Activated CD4-positive, alpha-beta T cell treated with anti-CD3 and anti-CD28 coated beads, Interleukin-2, Interleukin-6, amounts not matched to agents 100 ng/mL and 50 ng/mL, durations not matched to agents 16 hours and 8 hours (primary cell): Measurements from ENCODE around the gene EXOC3L2.
"Not testable (repeated sequence)": the region's sequence is repeated elsewhere in the genome, so short reads cannot be mapped to it uniquely, and the experiment has no call there.

ENCODE experiments used
- DNase-seq: peaks from one replicate; pipeline ENCODE4 v3.0.0-alpha.2; 2020

The EXOC3L2 gene

GRCh38 chr19:45245334-45245787, at the start of gene EXOC3L2:
Gene EXOC3L2 (minus strand): TSS chr19:45245407. CDS start chr19:45239045, 6,362 bp downstream.
- no peak for DNase-seq

DNA sequence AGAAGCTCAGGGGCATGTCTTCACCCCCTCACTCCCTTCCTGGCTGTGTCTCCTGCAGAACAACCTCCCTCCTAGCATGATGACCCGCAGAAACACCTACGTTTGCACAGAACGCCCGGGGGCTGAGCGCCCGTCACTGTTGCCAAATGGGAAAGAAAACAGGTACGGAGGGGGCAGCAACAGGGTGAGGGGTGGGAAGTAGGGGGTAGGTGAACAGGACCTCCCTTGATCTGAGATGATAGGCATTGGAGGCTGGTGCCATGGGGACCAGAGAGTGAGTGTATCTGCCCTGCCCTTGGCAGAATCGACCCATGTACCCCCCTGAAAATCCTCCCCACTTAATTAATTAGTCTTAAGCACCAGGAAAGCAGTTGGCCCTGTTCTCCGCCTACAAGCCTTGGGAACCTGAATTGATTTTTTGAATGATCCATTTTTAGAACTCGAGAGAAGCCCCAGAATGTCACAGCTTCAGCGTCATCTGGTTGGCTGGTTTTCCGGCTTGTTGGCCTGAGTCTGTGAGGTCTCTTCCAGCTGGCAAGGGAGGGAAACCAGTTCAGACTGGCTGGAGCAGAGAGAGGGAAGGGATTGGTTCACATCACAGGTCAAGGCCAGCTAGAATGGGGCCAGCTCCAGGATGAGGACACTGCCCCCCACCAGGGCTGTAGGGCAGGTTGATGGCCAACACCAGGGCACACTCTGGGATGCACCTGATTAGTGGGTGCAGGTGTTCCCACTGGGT, 49.3 kb upstream of the EXOC3L2 start:
- no peak for DNase-seq

DNA sequence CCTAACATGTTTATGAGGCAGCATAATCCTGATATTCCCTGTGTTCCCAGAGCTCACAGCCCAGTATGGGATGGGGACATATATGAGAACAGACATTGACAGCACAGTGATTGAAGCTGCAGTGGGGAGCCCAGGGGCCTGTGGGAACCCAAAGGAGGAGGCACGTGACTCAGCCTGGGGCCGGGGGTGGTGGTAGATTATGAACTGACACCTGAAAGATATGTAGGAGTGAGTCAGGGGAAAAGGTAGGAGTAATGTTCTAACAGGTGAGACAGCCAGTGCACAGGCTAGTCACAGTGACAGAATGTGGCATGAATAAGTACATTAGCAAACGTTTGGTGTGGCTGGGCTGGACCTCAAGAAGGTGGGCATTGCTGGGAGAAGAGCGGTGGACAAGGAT, 48.5 kb upstream of the EXOC3L2 start:
- DNase-seq, result no peak

- no peak for DNase-seq
These were observed 46.6 kb upstream of the EXOC3L2 start for GRCh38 chr19:45291834-45292233.

DNA sequence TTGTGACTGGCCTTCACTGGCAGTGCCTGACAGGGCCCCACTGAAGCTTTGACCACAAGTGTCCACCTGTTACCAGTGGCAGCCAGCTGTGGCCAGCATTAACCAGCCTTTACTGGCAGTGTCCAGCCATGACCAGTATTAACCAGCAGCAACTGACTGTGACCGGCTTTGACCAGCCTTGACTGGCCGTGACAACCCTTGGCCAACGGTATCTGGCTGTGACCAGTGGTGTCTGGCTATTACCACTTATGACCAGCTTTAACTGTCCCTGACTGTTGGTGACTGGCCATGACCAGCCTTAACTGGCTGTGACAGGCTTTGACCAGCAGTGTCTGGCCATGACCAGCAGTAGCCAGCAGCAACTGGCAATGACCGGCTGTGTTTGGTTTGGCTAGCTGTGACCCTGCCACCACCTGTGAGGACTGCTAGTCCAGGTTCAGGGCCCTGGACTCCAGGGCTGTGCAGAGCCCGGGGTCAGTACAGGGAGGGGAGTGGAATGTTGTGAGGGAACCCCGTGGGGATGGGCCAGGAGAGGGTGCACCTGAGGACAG, 45.2 kb upstream of the EXOC3L2 start:
- DNase-seq, result no peak

GRCh38 chr19:45283443-45284033, 38.3 kb upstream of the EXOC3L2 start:
- DNase-seq, result no peak

DNA sequence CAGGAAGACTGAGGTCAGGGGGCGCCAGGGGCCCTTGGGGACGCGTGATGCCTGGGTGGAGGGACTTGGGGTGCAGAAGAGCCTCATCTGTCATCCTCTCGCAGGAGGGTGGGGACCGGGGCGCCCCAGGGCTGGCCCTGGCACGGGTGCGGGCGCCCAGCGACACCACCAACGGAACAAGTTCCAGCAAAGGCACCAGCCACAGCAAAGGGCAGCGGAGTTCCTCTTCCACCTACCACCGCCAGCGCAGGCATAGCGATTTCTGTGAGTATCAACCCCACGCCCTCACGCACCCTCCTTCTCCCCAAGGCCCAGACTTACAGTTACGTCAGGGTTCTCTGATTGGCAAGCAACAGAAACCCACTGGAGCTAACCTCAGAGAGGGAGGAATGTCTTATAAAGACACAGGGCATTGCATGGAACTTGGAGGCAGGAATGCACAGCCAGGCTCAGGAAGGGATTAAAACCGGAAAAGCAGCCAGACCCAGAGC, 35.3 kb upstream of the EXOC3L2 start:
- no peak for DNase-seq

GRCh38 chr19:45279587-45280192, 34.5 kb upstream of the EXOC3L2 start:
- DNase-seq, result no peak

GRCh38 chr19:45278087-45278486, 32.9 kb upstream of the EXOC3L2 start:
- no peak for DNase-seq

GRCh38 chr19:45276284-45276687, 31.1 kb upstream of the EXOC3L2 start:
- DNase-seq, result no peak

- no peak for DNase-seq
These were observed 30.3 kb upstream of the EXOC3L2 start for GRCh38 chr19:45275370-45275971.

- no peak for DNase-seq
These were observed 28.3 kb upstream of the EXOC3L2 start for GRCh38 chr19:45273521-45273855.

- no peak for DNase-seq
These were observed 26.5 kb upstream of the EXOC3L2 start for GRCh38 chr19:45271735-45272108.

DNA sequence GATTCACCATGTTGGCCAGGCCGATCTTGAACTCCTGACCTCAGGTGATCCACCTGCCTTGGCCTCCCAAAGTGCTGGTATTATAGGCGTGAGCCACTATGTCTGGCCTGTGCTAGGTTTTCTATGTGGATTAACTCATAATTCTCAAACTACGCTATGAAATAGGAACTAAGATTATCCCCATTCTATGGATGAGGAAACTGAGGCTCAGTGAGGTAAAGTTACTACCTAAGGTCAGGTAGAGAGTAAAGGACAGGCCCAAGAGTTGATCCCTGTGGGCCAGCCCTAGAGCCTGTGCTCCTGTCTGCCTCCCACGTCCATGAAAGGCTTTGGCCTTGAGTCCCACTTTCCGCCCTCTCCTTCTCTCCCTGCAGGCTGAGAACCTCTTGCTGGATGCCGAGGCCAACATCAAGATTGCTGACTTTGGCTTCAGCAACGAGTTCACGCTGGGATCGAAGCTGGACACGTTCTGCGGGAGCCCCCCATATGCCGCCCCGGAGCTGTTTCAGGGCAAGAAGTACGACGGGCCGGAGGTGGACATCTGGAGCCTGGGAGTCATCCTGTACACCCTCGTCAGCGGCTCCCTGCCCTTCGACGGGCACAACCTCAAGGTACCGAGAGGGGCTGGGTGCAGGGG, 26.0 kb upstream of the EXOC3L2 start:
- DNase-seq, result no peak

- DNase-seq, result not testable (repeated sequence)
These were observed 24.7 kb upstream of the EXOC3L2 start for GRCh38 chr19:45269939-45270338.

DNA sequence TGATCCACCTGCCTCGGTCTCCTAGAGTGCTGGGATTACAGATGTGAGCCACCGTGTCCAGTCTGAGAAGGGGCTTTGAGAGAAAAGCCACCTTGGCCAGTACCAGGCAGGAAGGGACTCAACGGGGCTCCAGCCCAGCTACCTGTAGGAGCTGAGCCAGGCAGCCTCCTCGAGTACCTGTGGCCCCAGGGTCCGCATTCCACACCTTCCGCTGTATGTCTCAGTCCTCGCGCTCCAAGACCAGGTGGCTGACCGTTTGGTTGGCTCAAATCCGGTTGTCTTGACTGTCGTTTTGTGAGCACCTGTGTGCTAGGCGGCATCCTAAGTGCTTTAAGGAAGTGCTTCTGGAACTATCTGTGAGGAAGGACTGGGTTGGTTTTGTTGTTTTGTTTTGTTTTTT, 22.1 kb upstream of the EXOC3L2 start:
- no peak for DNase-seq

- no peak for DNase-seq
These were observed 20.2 kb upstream of the EXOC3L2 start for GRCh38 chr19:45265375-45265774.

GRCh38 chr19:45264781-45265317, 19.6 kb upstream of the EXOC3L2 start:
- no peak for DNase-seq

DNA sequence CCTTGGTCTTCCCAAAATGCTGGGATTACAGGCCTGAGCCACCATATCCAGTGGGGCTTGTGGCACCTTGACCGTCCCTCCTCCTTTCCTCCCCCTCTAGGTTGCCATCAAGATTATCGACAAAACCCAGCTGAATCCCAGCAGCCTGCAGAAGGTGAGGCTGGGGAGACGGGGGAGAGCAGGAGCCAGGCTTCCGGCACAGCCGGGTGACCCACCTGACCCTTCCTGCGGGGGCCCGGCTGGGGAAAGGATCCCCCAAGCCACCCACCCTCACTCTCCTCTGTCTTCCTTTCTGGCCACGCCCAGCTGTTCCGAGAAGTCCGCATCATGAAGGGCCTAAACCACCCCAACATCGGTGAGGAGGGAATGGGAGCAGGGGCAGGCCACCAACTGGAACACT, 17.8 kb upstream of the EXOC3L2 start:
- no peak for DNase-seq

DNA sequence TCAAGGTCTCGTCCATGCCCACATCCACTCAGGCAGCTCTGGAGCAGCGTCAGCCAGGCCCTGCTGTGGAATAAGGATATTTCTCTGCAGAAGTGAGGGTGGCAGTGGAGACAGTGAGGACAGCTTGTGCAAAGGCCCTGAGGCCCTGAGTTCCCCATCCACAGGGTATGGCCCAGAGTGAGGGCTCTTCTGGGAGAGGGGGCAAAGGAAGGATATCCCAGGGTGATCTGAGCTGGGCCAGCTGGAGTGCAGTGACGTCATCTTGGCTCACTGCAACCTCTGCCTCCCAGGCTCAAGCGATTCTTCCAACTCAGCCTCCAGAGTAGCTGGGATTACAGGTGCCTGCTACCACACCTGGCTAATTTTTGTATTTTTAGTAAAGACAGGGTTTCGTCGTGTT, 17.4 kb upstream of the EXOC3L2 start:
- DNase-seq, result no peak

DNA sequence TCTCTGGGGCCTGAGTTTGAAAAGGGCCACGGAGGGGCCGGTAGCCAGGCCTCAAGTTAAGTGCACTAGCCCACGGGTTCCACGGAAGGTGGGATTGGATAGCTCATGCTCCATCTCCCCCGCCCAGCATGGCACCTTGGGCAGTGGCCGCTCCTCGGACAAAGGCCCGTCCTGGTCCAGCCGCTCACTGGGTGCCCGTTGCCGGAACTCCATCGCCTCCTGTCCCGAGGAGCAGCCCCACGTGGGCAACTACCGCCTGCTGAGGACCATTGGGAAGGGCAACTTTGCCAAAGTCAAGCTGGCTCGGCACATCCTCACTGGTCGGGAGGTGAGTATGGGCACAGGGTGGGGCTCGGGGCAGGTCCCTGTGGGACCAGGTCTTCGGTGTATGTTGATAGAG, 13.7 kb upstream of the EXOC3L2 start:
- no peak for DNase-seq

DNA sequence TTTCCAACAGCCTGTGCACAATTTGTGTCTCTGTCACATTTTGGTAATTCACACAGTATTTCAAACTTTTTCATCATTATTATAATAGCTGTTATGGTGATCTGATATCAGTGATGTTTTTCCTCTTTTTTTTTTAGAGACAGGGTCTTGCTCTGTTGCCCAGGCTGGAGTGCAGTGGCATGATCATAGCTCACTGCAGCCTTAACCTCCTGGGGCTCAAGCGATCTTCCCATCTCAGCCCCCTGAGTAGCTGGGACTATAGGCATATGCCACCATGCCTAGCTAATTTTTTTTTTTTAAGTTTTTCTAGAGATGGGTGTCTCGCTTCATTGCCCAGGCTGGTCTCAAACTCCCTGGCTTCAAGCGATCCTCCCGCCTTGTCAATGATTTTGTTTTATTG, 11.6 kb upstream of the EXOC3L2 start:
- no peak for DNase-seq
